ENCODE measurements around the gene UCHL5.
"Not testable (repeated sequence)": the region's sequence is repeated elsewhere in the genome, so short reads cannot be mapped to it uniquely, and the experiment has no call there.

Gene UCHL5

GRCh38 chr1:193042766-193043691, 16.1 kb downstream of the UCHL5 start:
- H3K4me3 Mint-ChIP-seq, result no peak overlapping the region
- peaks cover 24% of the 10 kb centered on the region for H3K36me3 Mint-ChIP-seq
- no peaks in the 10 kb centered on the region for H3K9me3 Mint-ChIP-seq (ENCODE audit: low read depth)
- peaks cover 24% of the 10 kb centered on the region for H3K4me1 Mint-ChIP-seq (ENCODE audit: low read depth)
- H3K27me3 Mint-ChIP-seq, result no peaks in the 10 kb centered on the region
- no peak overlapping the region for H3K27ac Mint-ChIP-seq

GRCh38 chr1:193040011-193040410, 19.1 kb downstream of the UCHL5 start:
- Mint-ChIP-seq H3K4me1 (ENCODE audit: low read depth) (peaks cover 51% of the 10 kb centered on the region), H3K9me3 (ENCODE audit: low read depth) (no peaks in the 10 kb centered on the region), H3K4me3 (no peak overlapping the region), H3K36me3 (peaks cover 29% of the 10 kb centered on the region), H3K27ac (no peak overlapping the region), H3K27me3 (no peaks in the 10 kb centered on the region)

DNA sequence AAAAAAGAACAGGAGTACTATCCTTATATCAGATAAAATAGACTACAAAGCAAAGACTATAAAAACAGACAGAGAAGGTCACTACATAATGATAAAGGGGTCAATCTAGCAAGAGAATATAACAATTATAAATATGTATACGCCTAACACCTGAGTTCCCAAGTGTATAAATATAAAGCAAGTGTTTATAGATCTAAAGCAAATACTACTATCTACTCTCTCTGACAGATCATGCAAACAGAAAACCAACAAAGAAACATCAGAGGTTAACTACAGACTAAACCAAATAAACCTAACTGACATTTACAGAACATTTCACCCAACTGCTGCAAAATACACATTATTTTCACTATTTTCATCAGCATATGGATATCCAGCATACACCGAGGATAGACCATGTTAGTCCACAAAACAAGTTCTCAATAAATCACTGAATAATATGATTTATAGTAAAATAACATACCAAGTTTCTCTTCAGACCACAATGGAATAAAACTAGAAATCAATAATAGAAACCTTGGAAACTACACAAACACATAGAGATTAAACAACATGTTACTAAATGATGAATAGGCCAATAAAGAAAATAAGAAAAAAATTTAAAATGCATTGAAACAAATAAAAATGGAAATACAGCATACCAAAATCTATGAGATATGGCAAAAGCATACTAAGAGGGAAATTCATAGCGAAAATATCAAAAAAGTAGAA, 22.7 kb downstream of the UCHL5 start:
- H3K4me3 Mint-ChIP-seq, result no peak overlapping the region
- peaks cover 58% of the 10 kb centered on the region for H3K4me1 Mint-ChIP-seq (ENCODE audit: low read depth)
- peaks cover 31% of the 10 kb centered on the region for H3K36me3 Mint-ChIP-seq
- H3K9me3 Mint-ChIP-seq (ENCODE audit: low read depth), result no peaks in the 10 kb centered on the region
- H3K27me3 Mint-ChIP-seq, result no peaks in the 10 kb centered on the region
- H3K27ac Mint-ChIP-seq, result no peak overlapping the region

DNA sequence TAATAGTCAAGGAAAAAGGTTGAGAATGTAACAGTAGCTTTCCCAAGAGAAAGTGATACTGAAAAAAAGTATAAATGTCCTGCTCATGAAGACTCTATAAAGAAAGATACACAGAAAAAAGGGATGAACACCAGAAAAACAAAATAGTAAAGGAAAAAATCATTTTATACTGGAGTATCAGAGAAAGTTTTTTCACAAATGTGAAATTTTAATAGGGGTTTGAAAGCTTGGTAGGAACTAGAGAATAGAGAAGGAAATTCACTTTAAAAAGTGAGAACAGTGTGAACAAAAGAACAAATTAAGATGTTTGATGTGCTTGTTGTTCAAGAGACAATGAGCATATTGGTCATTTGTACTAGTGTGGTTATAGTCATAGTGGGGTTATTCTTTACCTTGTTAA, 25.6 kb downstream of the UCHL5 start:
- Mint-ChIP-seq H3K27ac (no peak overlapping the region), H3K27me3 (no peaks in the 10 kb centered on the region), H3K4me3 (no peak overlapping the region), H3K4me1 (ENCODE audit: low read depth) (peaks cover 46% of the 10 kb centered on the region), H3K36me3 (peaks cover 17% of the 10 kb centered on the region), H3K9me3 (ENCODE audit: low read depth) (no peaks in the 10 kb centered on the region)

DNA sequence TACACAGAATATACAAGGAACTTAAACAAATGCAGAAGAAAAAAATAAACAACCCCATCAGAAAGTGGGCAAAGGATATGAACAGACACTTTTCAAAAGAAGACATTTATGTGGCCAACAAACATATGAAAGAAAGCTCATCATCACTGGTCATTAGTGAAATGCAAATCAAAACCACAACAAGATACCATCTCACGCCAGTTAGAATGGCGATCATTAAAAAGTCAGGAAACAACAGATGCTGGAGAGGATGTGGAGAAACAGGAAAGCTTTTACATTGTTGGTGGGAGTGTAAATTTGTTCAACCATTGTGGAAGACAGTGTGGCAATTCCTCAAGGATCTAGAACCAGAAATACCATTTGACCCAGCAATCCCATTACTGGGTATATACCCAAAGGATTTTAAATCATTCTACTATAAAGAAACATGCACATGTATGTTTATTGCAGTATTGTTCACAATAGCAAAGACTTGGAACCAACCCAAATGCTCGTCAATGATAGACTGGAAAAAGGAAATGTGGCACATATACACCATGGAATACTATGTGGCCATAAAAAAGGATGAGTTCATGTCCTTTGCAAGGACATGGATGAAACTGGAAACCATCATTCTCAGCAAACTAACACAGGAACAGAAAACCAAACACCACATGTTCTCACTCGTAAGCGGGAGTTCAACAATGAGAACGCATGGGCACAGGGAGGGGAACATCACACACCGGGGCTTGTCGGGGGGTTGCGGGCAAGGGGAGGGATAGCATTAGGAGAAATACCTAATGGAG, 26.3 kb downstream of the UCHL5 start:
- Mint-ChIP-seq H3K4me1 (ENCODE audit: low read depth) (peaks cover 44% of the 10 kb centered on the region), H3K36me3 (peaks cover 17% of the 10 kb centered on the region)
- not testable (repeated sequence) for H3K27me3 Mint-ChIP-seq; H3K4me3 Mint-ChIP-seq; H3K9me3 Mint-ChIP-seq (ENCODE audit: low read depth); H3K27ac Mint-ChIP-seq

GRCh38 chr1:193031431-193031830, 27.7 kb downstream of the UCHL5 start:
- Mint-ChIP-seq H3K4me3 (no peak overlapping the region), H3K9me3 (ENCODE audit: low read depth) (no peaks in the 10 kb centered on the region), H3K27me3 (no peaks in the 10 kb centered on the region), H3K4me1 (ENCODE audit: low read depth) (peaks cover 31% of the 10 kb centered on the region), H3K27ac (no peak overlapping the region), H3K36me3 (peaks cover 17% of the 10 kb centered on the region)

GRCh38 chr1:193030280-193030679, 28.9 kb downstream of the UCHL5 start:
- peaks cover 20% of the 10 kb centered on the region for H3K36me3 Mint-ChIP-seq
- H3K27ac Mint-ChIP-seq, result no peak overlapping the region
- H3K4me3 Mint-ChIP-seq, result no peak overlapping the region
- H3K9me3 Mint-ChIP-seq (ENCODE audit: low read depth), result no peaks in the 10 kb centered on the region
- H3K4me1 Mint-ChIP-seq (ENCODE audit: low read depth), result peaks cover 20% of the 10 kb centered on the region
- H3K27me3 Mint-ChIP-seq, result no peaks in the 10 kb centered on the region

DNA sequence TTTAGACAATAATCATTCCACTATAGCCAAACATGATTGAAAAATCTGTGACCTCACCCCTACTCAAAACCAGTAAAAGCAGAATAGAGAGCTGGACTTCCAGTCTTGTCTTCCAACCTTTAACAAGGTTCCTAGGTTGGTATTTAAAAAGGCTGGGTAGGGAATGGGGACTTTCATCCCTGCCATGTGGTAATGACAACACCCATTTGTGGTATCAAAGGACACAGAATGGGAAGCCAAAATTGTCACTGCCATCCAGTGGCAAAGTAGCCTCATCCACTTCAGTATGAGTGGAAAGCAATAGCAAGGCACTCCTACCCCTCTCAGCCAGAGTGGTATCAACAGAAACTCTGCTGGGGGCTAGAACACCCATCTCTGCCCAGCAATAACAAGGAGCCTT, 33.9 kb downstream of the UCHL5 start:
- Mint-ChIP-seq H3K27me3 (no peaks in the 10 kb centered on the region), H3K4me3 (no peak overlapping the region), H3K27ac (no peak overlapping the region), H3K4me1 (ENCODE audit: low read depth) (no peaks in the 10 kb centered on the region), H3K36me3 (peaks cover 13% of the 10 kb centered on the region), H3K9me3 (ENCODE audit: low read depth) (no peaks in the 10 kb centered on the region)

DNA sequence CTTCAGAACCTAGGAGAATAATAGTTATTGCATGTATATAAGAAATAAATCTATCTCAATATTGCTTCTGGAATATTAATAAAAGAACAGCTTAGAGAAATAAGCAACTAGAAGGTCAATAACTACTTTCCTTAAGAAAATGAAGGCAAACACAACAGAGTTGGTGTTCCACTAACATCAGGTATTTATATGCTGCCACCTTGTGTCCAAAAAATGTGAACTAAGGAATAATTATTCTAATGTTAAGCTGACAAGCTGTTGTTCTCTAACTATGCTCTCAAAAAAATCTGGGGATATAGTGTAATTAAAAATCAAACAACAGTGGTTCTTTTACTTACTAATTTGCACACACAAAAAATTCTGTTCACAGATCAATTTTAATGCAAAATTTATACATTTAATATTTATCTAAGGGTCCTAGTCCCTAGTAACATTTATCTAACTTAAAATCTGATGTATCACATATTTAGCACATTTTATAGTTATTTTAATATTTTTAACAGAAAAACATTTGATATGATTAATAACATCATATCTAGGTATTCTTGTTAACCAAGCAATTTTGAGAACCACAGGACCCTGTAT, 39.6 kb downstream of the UCHL5 start:
- Mint-ChIP-seq H3K4me1 (ENCODE audit: low read depth) (no peaks in the 10 kb centered on the region), H3K4me3 (no peak overlapping the region), H3K27ac (no peak overlapping the region), H3K9me3 (ENCODE audit: low read depth) (no peaks in the 10 kb centered on the region), H3K27me3 (no peaks in the 10 kb centered on the region), H3K36me3 (peaks cover 9% of the 10 kb centered on the region)

DNA sequence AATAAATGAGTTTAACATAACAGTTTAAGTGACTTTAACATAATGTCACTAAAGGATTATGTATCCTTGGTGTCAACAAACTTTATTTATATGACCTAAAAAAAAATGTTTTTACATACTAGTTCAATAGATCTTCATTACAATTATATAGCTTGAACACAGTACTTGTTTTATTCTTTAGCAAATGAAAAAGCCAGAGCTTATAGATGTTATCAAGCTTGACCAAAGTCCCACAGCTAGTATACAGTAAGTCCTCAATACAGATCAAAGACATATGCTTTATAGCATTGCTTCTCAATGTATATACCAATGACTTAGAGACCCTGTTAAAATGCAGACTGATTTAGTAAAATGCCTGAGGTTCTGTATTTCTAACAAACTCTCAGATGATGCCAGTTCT, 42.4 kb downstream of the UCHL5 start:
- peaks cover 6% of the 10 kb centered on the region for H3K36me3 Mint-ChIP-seq
- no peak overlapping the region for H3K4me3 Mint-ChIP-seq
- H3K27ac Mint-ChIP-seq, result no peak overlapping the region
- H3K4me1 Mint-ChIP-seq (ENCODE audit: low read depth), result no peaks in the 10 kb centered on the region
- no peaks in the 10 kb centered on the region for H3K9me3 Mint-ChIP-seq (ENCODE audit: low read depth)
- no peaks in the 10 kb centered on the region for H3K27me3 Mint-ChIP-seq

DNA sequence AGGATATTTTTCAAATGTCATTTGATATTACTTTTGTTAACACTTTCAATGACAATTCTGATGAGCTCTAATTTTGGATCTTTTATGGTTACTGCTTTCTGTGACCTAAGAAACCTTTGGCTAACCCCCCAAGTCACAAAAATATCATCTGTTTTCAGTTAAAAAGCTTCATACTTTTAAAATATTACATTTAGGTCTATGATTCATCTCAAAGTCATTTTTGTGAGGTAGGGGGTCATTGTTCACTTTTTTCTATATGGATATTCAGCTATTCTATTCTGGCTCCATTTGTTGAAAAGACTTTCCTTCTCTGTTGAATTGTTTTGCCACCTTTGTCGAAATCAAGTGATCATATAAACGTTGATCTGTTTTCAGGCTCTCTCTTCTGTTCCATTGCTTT, 44.8 kb downstream of the UCHL5 start:
- H3K36me3 Mint-ChIP-seq, result peaks cover 4% of the 10 kb centered on the region
- no peak overlapping the region for H3K27ac Mint-ChIP-seq
- H3K27me3 Mint-ChIP-seq, result no peaks in the 10 kb centered on the region
- H3K9me3 Mint-ChIP-seq (ENCODE audit: low read depth), result no peaks in the 10 kb centered on the region
- H3K4me3 Mint-ChIP-seq, result no peak overlapping the region
- no peaks in the 10 kb centered on the region for H3K4me1 Mint-ChIP-seq (ENCODE audit: low read depth)

- Mint-ChIP-seq H3K36me3 (peaks cover 4% of the 10 kb centered on the region), H3K9me3 (ENCODE audit: low read depth) (no peaks in the 10 kb centered on the region), H3K27me3 (no peaks in the 10 kb centered on the region)
Observed at GRCh38 chr1:193013707-193014106, 45.5 kb downstream of the UCHL5 start.

DNA sequence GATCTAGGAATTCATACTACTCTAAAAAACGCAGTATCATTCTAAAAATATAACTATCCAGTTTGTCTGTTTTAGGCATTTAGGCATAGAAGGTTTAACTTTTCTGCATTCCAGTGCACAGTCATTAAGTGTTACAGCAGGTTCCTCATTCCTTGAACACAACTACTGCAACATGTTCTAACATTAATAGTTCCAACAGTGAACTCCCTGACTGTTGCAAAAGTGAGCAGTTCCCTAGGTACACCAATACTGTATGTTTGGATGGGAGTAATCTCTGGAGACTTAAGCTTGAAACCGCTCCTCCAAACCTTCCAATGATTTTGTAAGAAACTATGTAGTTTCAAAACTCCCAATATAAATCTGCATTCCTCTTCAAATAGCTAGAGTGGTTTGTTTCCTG, 46.2 kb downstream of the UCHL5 start:
- Mint-ChIP-seq H3K27ac (no peak overlapping the region), H3K4me3 (no peak overlapping the region), H3K36me3 (peaks cover 2% of the 10 kb centered on the region), H3K27me3 (no peaks in the 10 kb centered on the region), H3K4me1 (ENCODE audit: low read depth) (no peaks in the 10 kb centered on the region), H3K9me3 (ENCODE audit: low read depth) (no peaks in the 10 kb centered on the region)

More at GRCh38 chr1:193013707-193014106, 45.5 kb downstream of the UCHL5 start:
- Mint-ChIP-seq H3K4me3 (no peak overlapping the region), H3K27ac (no peak overlapping the region), H3K4me1 (ENCODE audit: low read depth) (no peaks in the 10 kb centered on the region)

- no peaks in the 10 kb centered on the region for H3K27me3 Mint-ChIP-seq
Observed at GRCh38 chr1:193011406-193011805, 47.8 kb downstream of the UCHL5 start.

More at GRCh38 chr1:193011406-193011805, 47.8 kb downstream of the UCHL5 start:
- Mint-ChIP-seq H3K27ac (no peak overlapping the region), H3K4me3 (no peak overlapping the region), H3K36me3 (peaks cover 8% of the 10 kb centered on the region), H3K4me1 (ENCODE audit: low read depth) (no peaks in the 10 kb centered on the region), H3K9me3 (ENCODE audit: low read depth) (no peaks in the 10 kb centered on the region)

All from activated naive CD8-positive, alpha-beta T cell (primary cell).